GM19463 (cell line): ENCODE measurements around the gene SEPHS1.
"Not testable (repeated sequence)": the region's sequence is repeated elsewhere in the genome, so short reads cannot be mapped to it uniquely, and the experiment has no call there.

Experiments used
- ATAC-seq: cut with Tn5 transposase; IDR thresholded peaks from one replicate; pipeline ENCODE4 v1.9.1; 2021; ENCODE audit warnings: mild to moderate bottlenecking, moderate library complexity; ENCODE audit not compliant: unreplicated experiment

SEPHS1 gene

DNA sequence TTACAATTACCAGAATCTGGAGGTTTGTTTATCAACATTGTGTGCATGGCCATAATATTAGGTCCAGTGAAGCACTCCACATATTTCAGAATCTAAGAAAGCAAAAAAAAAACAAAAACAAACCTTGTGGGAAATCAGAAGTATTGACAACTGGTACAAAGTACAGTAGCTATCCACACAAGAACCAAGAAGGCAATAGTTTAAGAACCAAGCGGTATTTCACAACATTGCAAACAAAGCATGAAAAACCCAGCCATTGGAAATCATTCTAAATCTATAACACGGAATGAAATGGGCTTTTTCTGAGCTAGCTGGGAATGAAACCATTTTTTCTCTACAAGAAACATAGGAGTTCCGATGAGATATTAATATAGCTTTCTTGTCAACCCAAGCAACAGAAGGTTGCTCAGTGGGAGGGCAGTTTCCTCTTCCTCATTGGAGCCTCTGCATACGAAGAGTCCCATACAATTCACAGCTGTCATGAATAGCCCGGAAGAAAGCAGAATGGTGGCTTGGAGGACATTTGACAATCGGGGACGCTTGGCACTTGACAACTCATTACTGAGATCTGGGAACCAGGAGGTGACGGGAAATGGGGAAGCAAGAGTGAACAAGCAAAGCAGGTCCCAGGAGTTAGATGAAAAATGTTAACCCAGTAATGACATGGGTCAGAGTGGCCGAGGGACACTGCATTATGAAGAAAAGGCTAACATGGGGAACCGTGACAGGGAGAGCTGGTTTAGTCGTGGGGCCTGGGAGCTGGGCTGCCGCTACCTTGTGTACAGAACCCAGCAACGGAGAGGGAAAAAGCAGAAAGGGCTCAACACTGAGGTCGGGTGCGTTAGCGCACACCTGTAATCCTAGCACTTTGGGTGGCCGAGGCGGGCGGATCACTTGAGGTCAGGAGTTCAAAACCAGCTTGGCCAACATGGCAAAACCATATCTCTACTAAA lies 56.0 kb downstream of the SEPHS1 start:
- ATAC-seq, result no peak

- ATAC-seq, result no peak
Measured at GRCh38 chr10:13291061-13291460, 57.0 kb downstream of the SEPHS1 start.

GRCh38 chr10:13284050-13284449 lies 64.0 kb downstream of the SEPHS1 start:
- no peak for ATAC-seq

- ATAC-seq, result not testable (repeated sequence)
Measured at GRCh38 chr10:13282348-13282747, 65.7 kb downstream of the SEPHS1 start.

DNA sequence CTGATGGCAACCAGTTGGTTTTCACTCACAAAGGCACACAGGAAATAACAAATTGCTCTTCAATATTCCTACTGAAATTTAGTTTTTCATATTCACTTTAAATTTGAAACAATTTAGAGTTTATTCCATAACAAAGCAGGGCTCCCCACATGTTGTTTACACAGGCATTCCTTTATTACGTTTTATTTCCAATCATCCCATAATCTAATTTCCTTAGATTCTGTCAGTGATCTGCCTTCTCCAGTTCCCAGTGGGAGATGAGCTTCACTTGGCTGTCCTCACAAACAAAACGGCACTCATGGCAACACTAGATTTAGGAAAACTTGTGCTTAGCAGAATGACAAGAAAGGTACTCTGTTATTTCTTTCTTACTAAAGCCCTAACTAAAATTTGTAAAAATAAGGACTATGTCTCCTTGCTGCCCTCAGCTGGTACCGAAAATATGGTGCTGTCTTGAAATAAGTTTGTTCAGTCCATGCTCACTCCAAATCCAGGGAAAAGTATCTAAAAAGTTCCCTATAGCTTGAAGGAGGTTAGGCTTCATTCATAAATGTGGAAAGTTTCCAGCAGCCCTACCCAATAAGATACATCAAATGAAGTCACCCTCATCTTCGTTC lies 71.2 kb downstream of the SEPHS1 start:
- no peak for ATAC-seq

DNA sequence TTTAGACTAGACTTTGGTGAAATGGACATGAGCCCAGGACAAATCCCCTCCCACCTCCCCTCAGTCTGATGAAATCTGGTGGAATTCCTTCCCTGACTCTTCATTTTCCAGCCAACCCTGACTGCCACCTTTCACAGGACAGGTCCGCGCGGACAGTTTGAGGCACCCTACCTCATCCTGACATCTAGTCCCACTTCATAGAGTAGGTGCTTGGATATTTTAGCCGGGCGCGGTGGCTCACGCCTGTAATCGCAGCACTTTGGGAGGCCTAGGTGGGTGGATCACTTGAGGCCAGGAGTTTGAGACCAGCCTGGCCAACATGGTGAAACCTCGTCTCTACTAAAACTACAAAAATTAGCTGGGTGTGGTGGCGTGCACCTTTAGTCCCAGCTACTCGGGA lies 71.9 kb downstream of the SEPHS1 start:
- not testable (repeated sequence) for ATAC-seq

- no peak for ATAC-seq
Measured at GRCh38 chr10:13272164-13272571, 75.9 kb downstream of the SEPHS1 start.

DNA sequence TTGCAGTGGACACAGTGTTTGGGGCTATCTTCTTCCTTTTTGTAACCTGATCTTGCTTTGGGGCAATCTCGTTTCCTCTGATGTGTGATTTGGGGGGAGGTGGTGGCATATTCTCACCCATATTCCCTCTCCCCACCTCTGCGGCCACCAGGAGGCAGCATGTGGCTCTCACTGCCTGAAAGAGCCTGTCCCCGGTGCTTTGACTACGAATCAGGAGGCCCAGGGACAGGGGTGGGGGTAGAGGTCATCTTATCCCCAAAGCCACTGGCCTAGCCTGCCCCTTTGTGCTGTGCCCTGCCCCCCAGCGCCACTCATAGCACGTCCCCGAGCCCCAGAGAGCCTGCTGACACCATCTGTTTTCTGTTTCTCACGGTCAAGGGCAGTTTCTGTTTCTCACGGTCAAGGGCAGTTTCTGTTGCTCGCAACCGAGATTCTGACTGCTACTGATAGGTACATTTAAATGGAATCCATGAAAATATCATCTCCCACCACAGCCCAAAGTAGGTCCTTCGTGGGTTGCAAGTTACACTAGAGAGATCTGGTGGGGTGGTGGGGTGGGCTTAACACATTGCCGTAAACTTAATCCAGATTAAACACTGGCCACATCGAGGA lies 76.4 kb downstream of the SEPHS1 start:
- no peak for ATAC-seq

DNA sequence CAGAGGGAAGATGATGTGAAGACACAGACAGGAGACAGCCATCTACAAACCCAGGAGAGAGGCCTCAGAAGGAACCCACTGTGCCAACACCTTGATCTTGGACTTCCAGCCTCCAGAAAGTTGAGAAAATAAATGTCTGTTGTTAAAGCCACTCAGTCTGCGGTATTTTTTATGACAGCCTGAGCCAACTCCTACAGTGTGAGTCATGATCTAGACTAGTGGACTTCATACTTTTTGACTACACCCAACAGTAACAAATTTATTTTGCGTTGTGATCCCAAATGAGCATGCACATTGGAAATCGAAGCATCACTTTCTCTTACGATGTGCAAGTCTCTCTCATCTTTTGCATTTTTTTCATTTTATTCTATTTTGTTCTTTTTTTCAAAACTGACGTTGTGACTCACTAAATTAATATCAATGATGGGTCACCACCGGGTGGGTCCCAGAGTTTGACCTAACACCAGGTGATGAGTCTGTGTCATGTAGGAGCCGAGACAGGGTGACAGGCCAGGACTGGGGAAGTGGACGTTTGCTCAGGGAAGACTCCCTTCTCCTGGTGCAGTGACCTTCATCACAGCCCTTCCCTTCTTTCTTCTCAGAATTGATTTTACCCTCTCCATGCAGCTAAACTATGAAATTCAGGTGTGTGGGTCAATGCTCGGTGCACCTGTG lies 77.1 kb downstream of the SEPHS1 start:
- ATAC-seq, result no peak

GRCh38 chr10:13268841-13269240 lies 79.3 kb downstream of the SEPHS1 start:
- ATAC-seq, result no peak

DNA sequence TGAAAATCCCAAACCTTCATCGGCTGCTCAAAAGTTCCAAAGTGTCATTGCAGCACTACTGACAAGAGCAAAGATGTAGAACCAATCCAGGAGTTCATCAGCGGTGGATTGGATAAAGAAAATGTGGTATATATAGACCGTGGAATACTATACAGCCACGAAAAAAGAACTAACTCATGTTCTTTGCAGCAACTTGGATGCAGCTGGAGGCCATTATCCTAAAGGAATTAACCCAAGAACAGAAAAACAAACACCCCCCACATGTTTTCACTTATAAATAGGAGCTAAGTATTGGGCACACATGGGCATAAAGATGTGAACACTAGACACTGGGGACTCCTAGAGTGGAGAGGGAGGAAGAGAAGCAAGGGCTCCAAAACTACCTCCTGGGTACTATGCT lies 79.8 kb downstream of the SEPHS1 start:
- no peak for ATAC-seq
